ENCODE data around the gene KCNK2. TPM values are rescaled to one million over a fixed set of nuclear protein-coding genes. Genes with fewer than 3 reads are reported as not detected.

The KCNK2 gene
- total and polyA plus RNA-seq, 10 of the 15 experiments (the other 5 are each of a cell fraction or from before 2014, with no cell fraction given), result 0.04 to 0.13 (median 0.08) TPM; not detected in 4

- no peak overlapping the region for H3K4me3 ChIP-seq
- no peak for ATAC-seq
- ChIA-PET SMC1A (ENCODE audit: uncharacterized antibody, unreplicated experiment) (interaction anchor here (0.6 to 0.7 kb wide), 2 partner anchors 91 to 155 kb away, joined by 3 read pairs; no protein-coding TSS in a partner anchor), RAD21 (ENCODE audit: unreplicated experiment) (interaction anchor here (0.6 kb wide), 1 partner anchor 9 kb away, joined by 3 read pairs; no protein-coding TSS in a partner anchor), POLR2A (no interaction called here), CTCF (interaction anchor here (0.6 kb wide), 1 partner anchor 182 kb away, joined by 3 read pairs; no protein-coding TSS in a partner anchor)
- H4K20me1 ChIP-seq (ENCODE audit: control insufficient read depth, insufficient read depth), result no peaks in the 10 kb centered on the region
- TF ChIP-seq SMARCA5 (IDR thresholded peaks at IDR 0.05) (no peak), RFX5 (IDR thresholded peaks at IDR 0.05; ENCODE audit: low read depth, low read length) (no peak), BMI1 (IDR thresholded peaks at IDR 0.05; ENCODE audit: borderline replicate concordance) (no peak), DPF2 (IDR thresholded peaks at IDR 0.05) (no peak), ATF3 (IDR thresholded peaks at IDR 0.05; ENCODE audit: borderline replicate concordance, extremely low read depth, low read depth, low read length) (no peak), ASH2L (IDR thresholded peaks at IDR 0.05; ENCODE audit: borderline replicate concordance, low read depth) (no peak), ETV6 (conservative IDR thresholded peaks at IDR 0.05 in 1 of 2, IDR thresholded peaks at IDR 0.05 in 1 of 2; ENCODE audit: borderline replicate concordance in 1 of 2, low read depth in 1 of 2) (no peak), CBX5 (IDR thresholded peaks at IDR 0.05; ENCODE audit: low read depth) (no peak), NBN (IDR thresholded peaks at IDR 0.05) (no peak), NKRF (conservative IDR thresholded peaks at IDR 0.05) (no peak), SIX5 (IDR thresholded peaks at IDR 0.05; ENCODE audit: low read depth, low read length, severe bottlenecking) (no peak), CHD4 (IDR thresholded peaks at IDR 0.05) (no peak), FOXM1 (IDR thresholded peaks at IDR 0.05; ENCODE audit: low read depth, low read length) (no peak), NR2C1 (IDR thresholded peaks at IDR 0.05) (no peak), E2F8 (IDR thresholded peaks at IDR 0.05; ENCODE audit: low read depth, partially characterized antibody) (no peak), IKZF1 (conservative IDR thresholded peaks at IDR 0.05) (no peak), GATAD2B (conservative IDR thresholded peaks at IDR 0.05; ENCODE audit: low read depth) (no peak)
- no peaks in the 10 kb centered on the region for H3K4me1 ChIP-seq (ENCODE audit: control insufficient read depth, insufficient read depth, low read length)
- no peak overlapping the region for H3K27ac ChIP-seq (ENCODE audit: control insufficient read depth, insufficient read depth)
- no peaks in the 10 kb centered on the region for H3K27me3 ChIP-seq (replicated peaks in 1 of 2; ENCODE audit: control insufficient read depth in 2 of 2, insufficient read depth in 2 of 2, low read length in 1 of 2)
- WGBS (ENCODE audit: insufficient coverage, insufficient replicate concordance, low lambda C conversion rate, missing lambda C conversion rate), result 0% methylated on average over 2 of the region's 2 CpGs
- H3K79me2 ChIP-seq (ENCODE audit: control insufficient read depth, insufficient read depth, low read length), result no peaks in the 10 kb centered on the region
- BruUV-seq (replicated peaks), result no TSS peak
- no peak for DNase-seq (ENCODE audit: low read depth, low spot score)
- in situ Hi-C loops (cut with MboI), result no loop called here
- H3K9ac ChIP-seq (ENCODE audit: control insufficient read depth, insufficient read depth, low read length), result no peak overlapping the region
- no peaks in the 10 kb centered on the region for H3K36me3 ChIP-seq (ENCODE audit: control insufficient read depth in 2 of 2, insufficient read depth in 2 of 2, low read length in 1 of 2)
- intact Hi-C loops (cut with micrococcal nuclease; ENCODE audit: unreplicated experiment), result no loop called here
- H2AFZ ChIP-seq (ENCODE audit: control insufficient read depth, low read depth, low read length), result no peak overlapping the region
- no peak overlapping the region for H3K4me2 ChIP-seq (ENCODE audit: control insufficient read depth, insufficient read depth)
- no peaks in the 10 kb centered on the region for H3K9me3 ChIP-seq (replicated peaks; ENCODE audit: control insufficient read depth, insufficient read depth, low read length)
- FAIRE-seq, result no peak
Observed at GRCh38 chr1:215055281-215055935, 27.1 kb upstream of the KCNK2 start.

Measured in GM12878 (cell line).